Uterus (tissue), 4 donors: Measurements from ENCODE around the gene DCPS. TPM values are rescaled to one million over a fixed set of nuclear protein-coding genes. Genes with fewer than 3 reads are reported as not detected.
"Not testable (repeated sequence)": the region's sequence is repeated elsewhere in the genome, so short reads cannot be mapped to it uniquely, and the experiment has no call there.

Source experiments
- DNase-seq, 2 donors: peaks; one replicate each; pipeline ENCODE4 v3.0.0-alpha.2; 2019 to 2020
- H3K27ac ChIP-seq, 2 donors: fragments of 200-600 bp; sonication (generic); 1 replicate in 1 of 2; 2 replicates in 1 of 2; pipeline ENCODE4 v1.5.1; 2016 to 2018
- H3K27me3 ChIP-seq, 2 donors: fragments of 200-600 bp; sonication (generic); one replicate each; pipeline ENCODE4 v1.5.1; 2018 to 2019; ENCODE audit warnings: control low read depth in 1 of 2
- H3K36me3 ChIP-seq, 2 donors: fragments of 200-600 bp; sonication (generic); one replicate each; pipeline ENCODE4 v1.5.1; 2019; ENCODE audit warnings: control low read depth in 1 of 2
- H3K4me1 ChIP-seq, 2 donors: fragments of 200-600 bp; sonication (generic); one replicate each; pipeline ENCODE4 v1.5.1; 2018 to 2019; ENCODE audit warnings: control low read depth in 1 of 2
- H3K4me3 ChIP-seq, 2 donors: fragments of 200-600 bp; sonication (generic); 1 replicate in 1 of 2; 2 replicates in 1 of 2; pipeline ENCODE4 v1.5.1; 2018 to 2019; ENCODE audit warnings: mild to moderate bottlenecking in 1 of 2
- H3K9me3 ChIP-seq, 2 donors: fragments of 200-600 bp; sonication (generic); one replicate each; pipeline ENCODE4 v1.5.1; 2019; ENCODE audit warnings: control low read depth in 1 of 2
- POLR2A ChIP-seq, 2 donors: fragments of 450-650 bp; IDR thresholded peaks; one replicate each; pipeline ENCODE4 v1.6.1; 2016; ENCODE audit warnings: antibody characterized with exemption in 2 of 2, mild to moderate bottlenecking in 1 of 2, moderate library complexity in 1 of 2
- intact Hi-C: fragments of 100-400 bp; cut with DNase I; formaldehyde crosslinking; loops from one replicate; pipeline ENCODE4 v1.15.1; 2023; ENCODE audit warnings: low total_unique reads
- total RNA-seq, 4 donors: library from RNA; depleted of rRNA in 3 of 4; stranded (reverse); fragments of >200 nt in 3 of 4; gene quantifications; one replicate each; pipeline versions ENCODE4 v1.1.0 to v1.2.4, GENCODE V29; 2014 to 2023
- TF ChIP-seq, protein P1 (sequence below), 4 experiments: fragments of 200-600 bp in 2 of 4; fragments of 450-650 bp in 2 of 4; sonication (generic) in 2 of 4; IDR thresholded peaks; one replicate each; pipeline ENCODE4 v1.5.1; 2016 to 2019; ENCODE audit warnings: antibody characterized with exemption in 4 of 4, mild to moderate bottlenecking in 2 of 4, moderate library complexity in 1 of 4
- donor health status: DM: yes; HTN: yes; CAD: no.

The DCPS gene
- total RNA-seq, 4 donors from 2014 or later: 6.4 to 19.7 (median 13.0) TPM

DNA sequence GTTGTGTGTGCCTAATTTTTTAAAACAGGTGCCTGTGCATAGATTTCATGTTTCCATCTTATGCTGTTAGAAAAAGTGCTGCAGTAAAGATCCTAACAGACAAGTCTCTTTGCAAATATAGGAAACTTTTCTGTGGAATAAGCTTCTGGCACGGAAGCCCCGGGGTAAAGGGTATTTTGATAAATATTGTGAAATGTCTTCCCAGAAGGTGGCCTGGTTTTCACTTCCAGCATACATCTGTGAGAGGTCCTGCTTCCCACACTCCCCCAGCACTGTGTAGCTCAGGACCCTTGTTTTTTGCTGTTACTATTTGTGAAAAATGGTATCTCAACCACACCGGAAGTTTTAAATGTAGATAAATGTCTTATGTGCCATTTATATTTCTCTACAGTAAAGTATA lies 66.2 kb downstream of the DCPS start:
- no peak overlapping the region for H3K27ac ChIP-seq
- H3K9me3 ChIP-seq: no peaks in the 10 kb centered on the region
- no peak for DNase-seq
- no peaks in the 10 kb centered on the region for H3K36me3 ChIP-seq
- no peak for TF ChIP-seq POLR2A (IDR thresholded peaks at IDR 0.05)
- TF ChIP-seq, protein P1, sequence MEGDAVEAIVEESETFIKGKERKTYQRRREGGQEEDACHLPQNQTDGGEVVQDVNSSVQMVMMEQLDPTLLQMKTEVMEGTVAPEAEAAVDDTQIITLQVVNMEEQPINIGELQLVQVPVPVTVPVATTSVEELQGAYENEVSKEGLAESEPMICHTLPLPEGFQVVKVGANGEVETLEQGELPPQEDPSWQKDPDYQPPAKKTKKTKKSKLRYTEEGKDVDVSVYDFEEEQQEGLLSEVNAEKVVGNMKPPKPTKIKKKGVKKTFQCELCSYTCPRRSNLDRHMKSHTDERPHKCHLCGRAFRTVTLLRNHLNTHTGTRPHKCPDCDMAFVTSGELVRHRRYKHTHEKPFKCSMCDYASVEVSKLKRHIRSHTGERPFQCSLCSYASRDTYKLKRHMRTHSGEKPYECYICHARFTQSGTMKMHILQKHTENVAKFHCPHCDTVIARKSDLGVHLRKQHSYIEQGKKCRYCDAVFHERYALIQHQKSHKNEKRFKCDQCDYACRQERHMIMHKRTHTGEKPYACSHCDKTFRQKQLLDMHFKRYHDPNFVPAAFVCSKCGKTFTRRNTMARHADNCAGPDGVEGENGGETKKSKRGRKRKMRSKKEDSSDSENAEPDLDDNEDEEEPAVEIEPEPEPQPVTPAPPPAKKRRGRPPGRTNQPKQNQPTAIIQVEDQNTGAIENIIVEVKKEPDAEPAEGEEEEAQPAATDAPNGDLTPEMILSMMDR (IDR thresholded peaks at IDR 0.05): no peak
- no peaks in the 10 kb centered on the region for H3K4me1 ChIP-seq
- intact Hi-C loops: no loop called here
- no peaks in the 10 kb centered on the region for H3K27me3 ChIP-seq
- H3K4me3 ChIP-seq: no peak overlapping the region

DNA sequence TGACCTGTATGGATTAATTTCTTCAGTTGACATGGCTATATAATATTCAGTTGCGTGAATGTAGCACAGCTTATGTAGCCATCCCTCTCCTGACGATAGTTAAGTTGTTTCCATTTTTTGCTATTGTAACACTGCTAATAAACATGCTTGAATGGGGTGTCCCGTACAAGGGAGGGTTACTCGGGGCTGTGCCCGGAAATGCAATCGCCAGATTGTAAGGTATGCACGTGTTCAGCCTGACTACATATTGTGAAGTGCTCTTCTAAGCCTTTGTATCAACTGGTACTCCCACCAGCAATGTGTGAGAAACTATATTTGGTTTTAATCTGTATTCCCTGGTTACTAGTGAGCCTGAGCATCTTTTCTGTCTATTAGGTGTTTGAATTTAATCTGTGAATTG lies 67.7 kb downstream of the DCPS start:
- Histone ChIP-seq H3K27me3 (no peaks in the 10 kb centered on the region), H3K9me3 (no peaks in the 10 kb centered on the region), H3K4me1 (no peaks in the 10 kb centered on the region), H3K27ac (no peak overlapping the region), H3K36me3 (no peaks in the 10 kb centered on the region), H3K4me3 (no peak overlapping the region)
- no peak for TF ChIP-seq POLR2A (IDR thresholded peaks at IDR 0.05)
- TF ChIP-seq, protein P1 (IDR thresholded peaks at IDR 0.05): no peak
- DNase-seq: no peak
- intact Hi-C loops: no loop called here

DNA sequence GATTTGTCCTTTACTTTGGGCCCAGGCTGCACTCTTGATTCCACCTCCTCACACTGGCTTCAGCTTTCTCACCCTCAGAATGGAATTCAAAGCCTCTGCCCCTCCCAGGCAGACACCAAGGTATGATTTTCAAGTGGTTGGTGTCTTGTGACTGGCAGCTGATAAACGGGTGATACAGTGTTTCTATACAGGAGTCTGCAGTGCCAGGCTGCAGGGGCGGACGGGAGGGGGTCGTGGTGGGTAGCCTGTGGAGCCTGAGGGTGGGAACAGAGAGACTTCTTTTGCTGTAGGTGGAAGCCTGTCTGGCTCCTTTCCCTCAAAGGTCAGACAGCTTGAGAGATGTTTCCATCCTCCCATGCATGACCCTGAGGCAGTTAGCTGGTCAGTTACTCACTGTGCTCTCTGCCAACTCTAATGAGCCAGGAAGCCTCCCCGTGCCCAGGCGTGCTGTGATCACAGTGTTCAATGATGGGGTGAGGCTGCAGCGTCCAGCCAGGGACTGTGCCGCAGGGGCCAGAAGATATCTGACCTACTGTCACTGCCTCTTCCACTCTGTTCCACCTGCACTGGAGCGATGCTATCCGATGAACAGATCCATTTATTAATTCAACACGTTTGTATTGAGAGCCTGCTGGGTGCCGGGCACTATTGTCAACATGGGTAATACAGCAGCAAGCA lies 69.7 kb downstream of the DCPS start:
- DNase-seq, H3K36me3 ChIP-seq: not testable (repeated sequence)

DNA sequence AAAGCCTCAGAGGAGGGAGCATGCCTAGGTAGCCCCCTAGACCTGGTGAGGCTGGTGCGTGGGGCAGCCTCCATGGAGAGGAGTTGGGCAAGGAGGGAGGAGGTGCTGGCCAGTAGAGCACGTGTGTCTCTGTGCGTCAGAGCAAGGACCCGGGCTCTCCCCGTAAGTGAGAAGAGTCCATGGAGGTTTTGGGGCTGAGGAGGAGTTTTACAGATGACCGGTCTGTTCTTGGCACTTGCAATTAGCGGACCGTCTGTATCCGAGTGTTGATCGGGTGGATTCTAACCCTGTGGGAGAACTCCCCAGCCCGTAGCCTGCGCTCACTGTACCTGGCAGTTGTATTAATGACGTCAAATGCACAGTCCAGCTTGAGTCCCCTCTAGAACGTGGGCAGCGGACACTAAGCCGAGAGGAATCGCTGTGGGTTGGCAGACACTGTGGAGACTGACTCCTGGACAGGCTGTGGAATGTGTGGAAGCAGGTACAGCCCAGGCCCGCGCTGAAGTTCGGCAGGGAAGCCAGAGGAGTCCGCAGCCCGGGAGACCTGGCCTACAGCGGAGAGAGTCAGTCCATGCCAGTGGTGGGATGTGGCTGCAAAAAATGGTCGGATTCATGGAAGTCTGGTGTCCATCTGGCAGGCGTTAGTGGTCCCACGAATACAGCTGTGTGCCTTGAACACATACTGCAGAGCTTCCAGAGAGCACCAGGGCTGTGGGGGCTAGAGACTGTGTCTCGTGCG lies 70.9 kb downstream of the DCPS start:
- H3K9me3 ChIP-seq, H3K4me3 ChIP-seq, DNase-seq, intact Hi-C loops, H3K27me3 ChIP-seq, H3K27ac ChIP-seq, H3K36me3 ChIP-seq, H3K4me1 ChIP-seq: not testable (repeated sequence)

More for the DNA sequence above, 69.7 kb downstream of the DCPS start:
- H3K4me1 ChIP-seq, H3K4me3 ChIP-seq, H3K27me3 ChIP-seq, intact Hi-C loops, H3K9me3 ChIP-seq, H3K27ac ChIP-seq: not testable (repeated sequence)

DNA sequence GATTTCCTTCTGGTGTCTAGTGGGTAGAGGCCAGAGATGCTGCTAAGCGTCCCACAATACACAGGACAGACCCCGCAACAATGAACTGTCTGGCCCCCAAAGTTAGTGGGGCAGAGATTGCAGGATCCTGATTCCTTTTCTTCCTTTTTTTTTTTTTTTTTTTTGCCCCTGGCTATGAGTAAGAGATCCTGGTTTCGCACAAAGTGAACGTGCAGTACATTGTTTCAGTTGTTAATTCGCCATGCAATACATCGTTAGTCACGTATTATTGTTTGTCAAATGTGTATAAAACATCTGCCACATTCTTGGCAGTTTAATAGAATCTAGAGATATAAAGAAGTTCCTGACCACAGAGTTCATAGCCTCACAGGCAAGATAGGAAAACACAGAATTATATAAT lies 71.9 kb downstream of the DCPS start:
- H3K4me1 ChIP-seq: no peaks in the 10 kb centered on the region
- no peak for DNase-seq
- intact Hi-C loops: no loop called here
- H3K36me3 ChIP-seq: no peaks in the 10 kb centered on the region
- no peak overlapping the region for H3K4me3 ChIP-seq
- H3K9me3 ChIP-seq: no peaks in the 10 kb centered on the region
- H3K27me3 ChIP-seq: no peaks in the 10 kb centered on the region
- TF ChIP-seq POLR2A (IDR thresholded peaks at IDR 0.05): no peak
- TF ChIP-seq, protein P1 (IDR thresholded peaks at IDR 0.05): no peak
- no peak overlapping the region for H3K27ac ChIP-seq

DNA sequence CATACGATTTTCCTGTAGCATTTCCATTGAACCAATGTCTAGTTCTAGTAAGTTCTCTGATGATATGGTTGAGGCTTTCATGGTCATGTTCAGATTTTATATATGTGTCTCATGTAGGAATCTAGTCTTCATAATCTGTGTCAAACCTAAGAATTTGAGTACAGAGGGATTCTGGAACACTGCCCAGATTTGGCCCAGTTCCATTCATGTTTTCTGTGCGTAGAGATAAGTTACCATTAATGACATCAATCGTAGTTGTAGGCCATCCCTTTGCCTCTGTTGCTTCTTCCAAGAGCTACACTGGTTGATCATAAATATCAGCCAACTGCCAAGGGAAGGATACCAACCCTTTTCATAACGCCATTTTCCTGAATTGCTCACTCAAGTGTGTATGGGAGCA lies 74.9 kb downstream of the DCPS start:
- Histone ChIP-seq H3K4me3 (no peak overlapping the region), H3K4me1 (no peaks in the 10 kb centered on the region), H3K36me3 (no peaks in the 10 kb centered on the region), H3K27ac (no peak overlapping the region), H3K27me3 (no peaks in the 10 kb centered on the region), H3K9me3 (no peaks in the 10 kb centered on the region)
- intact Hi-C loops: no loop called here
- DNase-seq: no peak
- TF ChIP-seq, protein P1 (IDR thresholded peaks at IDR 0.05): no peak
- no peak for TF ChIP-seq POLR2A (IDR thresholded peaks at IDR 0.05)
